ENCODE data around the gene CRTAC1.

GRCh38 chr10:98020254-98020653, 10.2 kb downstream of the CRTAC1 start:
- TF ChIP-seq EP300 (IDR thresholded peaks at IDR 0.05) (no peak), POLR2A (IDR thresholded peaks at IDR 0.05) (no peak)
- TF ChIP-seq, protein P1, sequence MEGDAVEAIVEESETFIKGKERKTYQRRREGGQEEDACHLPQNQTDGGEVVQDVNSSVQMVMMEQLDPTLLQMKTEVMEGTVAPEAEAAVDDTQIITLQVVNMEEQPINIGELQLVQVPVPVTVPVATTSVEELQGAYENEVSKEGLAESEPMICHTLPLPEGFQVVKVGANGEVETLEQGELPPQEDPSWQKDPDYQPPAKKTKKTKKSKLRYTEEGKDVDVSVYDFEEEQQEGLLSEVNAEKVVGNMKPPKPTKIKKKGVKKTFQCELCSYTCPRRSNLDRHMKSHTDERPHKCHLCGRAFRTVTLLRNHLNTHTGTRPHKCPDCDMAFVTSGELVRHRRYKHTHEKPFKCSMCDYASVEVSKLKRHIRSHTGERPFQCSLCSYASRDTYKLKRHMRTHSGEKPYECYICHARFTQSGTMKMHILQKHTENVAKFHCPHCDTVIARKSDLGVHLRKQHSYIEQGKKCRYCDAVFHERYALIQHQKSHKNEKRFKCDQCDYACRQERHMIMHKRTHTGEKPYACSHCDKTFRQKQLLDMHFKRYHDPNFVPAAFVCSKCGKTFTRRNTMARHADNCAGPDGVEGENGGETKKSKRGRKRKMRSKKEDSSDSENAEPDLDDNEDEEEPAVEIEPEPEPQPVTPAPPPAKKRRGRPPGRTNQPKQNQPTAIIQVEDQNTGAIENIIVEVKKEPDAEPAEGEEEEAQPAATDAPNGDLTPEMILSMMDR (IDR thresholded peaks at IDR 0.05), result no peak
